GM19240 (cell line): ENCODE measurements around the gene MAIP1.

Source experiments
- DNase-seq: peaks from one replicate; pipeline ENCODE4 v3.0.0; 2011; ENCODE audit warnings: low spot score; ENCODE audit not compliant: insufficient read length

MAIP1 gene

DNA sequence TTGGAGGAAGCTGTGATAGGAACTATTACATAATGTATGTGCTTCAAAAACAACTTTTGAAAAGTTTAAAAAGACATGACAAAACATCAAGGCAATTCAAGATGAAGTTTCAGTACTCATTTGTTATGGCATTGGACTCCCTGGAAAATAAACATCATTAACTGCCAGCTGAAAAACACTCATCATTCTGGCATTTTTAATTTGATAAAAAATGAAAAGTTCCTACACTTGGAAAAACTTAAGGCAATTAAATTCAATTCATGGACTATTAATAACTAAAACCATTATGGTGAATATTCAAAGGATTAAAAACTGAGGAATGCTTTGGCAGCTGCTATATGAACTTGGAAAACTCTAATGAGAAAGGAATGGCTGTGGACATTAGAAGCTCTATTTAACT is 8.5 kb upstream of the MAIP1 start:
- no peak for DNase-seq

- DNase-seq, result no peak
Measured at GRCh38 chr2:199950396-199950795, 5.0 kb upstream of the MAIP1 start.

GRCh38 chr2:199951023-199951422 is 4.4 kb upstream of the MAIP1 start:
- no peak for DNase-seq

DNA sequence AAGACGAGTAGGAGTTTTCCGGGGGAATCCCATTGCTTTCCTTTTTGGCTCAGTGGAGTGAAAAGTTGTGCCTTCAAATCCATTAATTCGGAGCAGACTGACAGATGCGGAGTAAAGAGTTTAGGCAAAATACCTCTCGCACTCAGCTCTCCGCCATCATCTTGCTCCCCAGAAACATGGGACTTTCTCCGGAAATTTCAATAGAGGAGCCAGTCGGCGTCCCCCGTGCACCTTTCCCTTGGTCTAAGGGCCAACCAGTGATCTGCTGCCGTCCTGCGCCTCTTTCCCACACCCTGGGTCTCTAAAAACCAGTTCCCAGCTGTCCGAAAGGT is 409 bp upstream of the MAIP1 start:
- peak; percentile 21 for DNase-seq

GRCh38 chr2:199956062-199956380 is 639 bp downstream of the MAIP1 start:
- DNase-seq, result no peak

DNA sequence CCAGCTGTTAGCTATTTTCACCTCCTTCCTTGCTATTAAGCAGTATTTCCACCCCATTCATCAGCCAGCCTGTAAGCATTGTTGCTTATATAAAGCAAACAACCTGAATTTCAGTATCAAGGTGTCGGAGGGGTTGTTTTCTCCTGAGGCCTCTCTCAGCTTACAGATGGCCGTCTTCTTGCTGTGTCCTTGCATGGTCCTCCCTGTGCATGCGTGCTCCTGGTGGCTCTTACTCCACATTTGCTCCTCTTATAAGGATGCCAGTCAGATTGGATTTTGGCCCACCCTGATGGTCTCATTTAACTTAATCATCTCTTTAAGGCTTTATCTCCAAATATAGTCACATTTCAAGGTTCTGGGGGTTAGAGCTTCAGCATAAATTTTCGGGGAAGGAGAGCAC is 2.6 kb downstream of the MAIP1 start:
- no peak for DNase-seq

DNA sequence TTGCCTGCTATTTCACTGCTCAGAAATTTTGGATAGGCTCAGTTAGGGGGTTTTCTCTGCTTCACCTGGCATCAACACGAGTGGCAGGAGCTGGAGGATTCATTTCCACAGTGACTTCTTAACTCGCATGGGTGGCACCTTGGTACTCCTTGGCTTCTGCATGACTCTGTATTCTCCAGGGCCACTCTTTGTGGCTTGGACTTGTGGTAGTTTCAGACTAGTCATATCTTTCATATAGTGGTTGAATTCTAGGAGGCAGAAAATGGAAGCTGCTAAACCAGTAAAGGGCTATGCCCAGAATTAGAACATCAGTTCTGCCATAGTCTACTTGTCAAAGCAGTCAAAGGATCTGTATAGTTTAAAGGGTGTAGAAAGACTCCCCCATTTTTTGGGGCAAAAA is 6.8 kb downstream of the MAIP1 start:
- no peak for DNase-seq

- DNase-seq, result no peak
Measured at GRCh38 chr2:199966405-199966804, 11.0 kb downstream of the MAIP1 start.

DNA sequence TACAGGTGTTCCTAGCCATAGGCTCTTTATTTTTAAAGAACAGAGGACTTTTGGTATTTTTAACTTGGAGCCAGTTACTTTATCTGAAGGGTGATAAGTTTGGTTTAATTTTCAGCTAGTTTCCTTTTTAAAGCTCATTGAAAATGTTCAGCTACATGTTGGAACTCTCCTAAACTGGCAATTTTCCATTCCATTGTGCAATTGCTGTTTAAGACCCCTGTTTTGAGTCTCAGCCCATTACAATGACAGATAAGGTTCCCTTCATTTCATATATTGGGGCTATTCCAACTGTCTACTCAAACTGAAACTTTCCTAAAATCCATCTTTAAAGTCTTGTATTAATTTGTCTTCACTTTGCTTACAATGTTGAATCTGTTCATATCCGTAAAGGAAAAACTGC is 11.6 kb downstream of the MAIP1 start:
- DNase-seq, result no peak

DNA sequence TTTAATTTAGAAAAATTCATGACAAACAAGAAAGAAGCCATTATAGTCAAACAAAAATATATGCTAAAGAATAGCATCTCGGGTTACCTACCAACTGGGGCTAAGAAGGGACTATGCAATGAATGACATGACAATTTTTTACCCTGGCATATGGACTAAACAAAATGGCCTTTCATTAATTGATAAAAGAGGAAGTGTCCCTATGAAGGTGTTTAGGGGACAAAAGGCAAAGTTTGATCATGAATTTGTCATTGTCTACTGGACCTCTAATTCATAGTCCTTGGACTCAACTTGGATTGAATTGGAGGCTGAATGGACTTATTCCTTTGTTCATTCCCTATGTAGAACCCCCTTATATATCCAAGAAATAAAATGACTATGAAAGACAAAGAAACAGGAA is 12.7 kb downstream of the MAIP1 start:
- DNase-seq, result no peak

DNA sequence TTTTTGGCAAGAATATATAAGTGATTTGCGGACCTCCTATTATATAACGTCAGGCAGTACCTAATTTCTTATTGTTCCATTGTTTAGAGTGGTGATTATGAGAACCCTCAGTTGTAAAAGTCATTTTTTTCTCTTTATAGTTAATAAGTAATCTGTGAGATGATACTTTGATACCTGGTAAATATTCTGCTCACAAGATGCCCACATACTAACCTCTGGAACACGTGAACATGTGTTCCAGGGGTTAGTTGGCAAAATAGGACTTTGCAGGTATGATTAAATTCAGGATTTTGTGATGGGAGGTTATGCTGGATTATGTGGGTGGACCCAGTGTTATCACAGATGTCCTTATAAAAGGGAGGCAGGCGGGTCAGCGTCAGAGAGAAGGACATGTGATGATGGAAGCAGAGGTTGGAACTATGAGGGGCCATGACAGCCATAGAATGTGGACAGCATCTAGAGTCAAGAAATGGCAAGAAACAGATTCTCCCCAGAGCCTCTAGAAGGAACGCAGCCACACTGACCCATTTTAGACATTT is 16.8 kb downstream of the MAIP1 start:
- no peak for DNase-seq

DNA sequence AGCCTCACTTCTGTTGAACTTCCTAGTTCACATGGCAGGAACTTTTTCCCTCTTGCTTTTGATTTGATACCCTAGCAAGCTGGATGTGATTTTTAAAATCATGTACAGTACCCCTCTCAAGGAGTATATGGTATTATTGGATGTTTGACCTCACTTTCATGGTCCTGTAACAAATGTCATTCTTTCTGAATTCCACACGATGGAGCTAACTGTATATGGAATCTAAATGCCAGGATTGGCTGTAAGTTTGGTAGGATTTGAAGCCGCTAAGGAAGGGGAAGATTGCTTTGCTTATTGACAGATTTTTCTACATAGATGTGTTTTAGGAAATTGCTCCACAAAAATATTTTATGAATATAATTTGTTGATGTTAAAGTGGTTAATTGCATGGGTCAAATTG is 18.3 kb downstream of the MAIP1 start:
- DNase-seq, result no peak

- DNase-seq, result no peak
Measured at GRCh38 chr2:199975273-199975895, 20.0 kb downstream of the MAIP1 start.

DNA sequence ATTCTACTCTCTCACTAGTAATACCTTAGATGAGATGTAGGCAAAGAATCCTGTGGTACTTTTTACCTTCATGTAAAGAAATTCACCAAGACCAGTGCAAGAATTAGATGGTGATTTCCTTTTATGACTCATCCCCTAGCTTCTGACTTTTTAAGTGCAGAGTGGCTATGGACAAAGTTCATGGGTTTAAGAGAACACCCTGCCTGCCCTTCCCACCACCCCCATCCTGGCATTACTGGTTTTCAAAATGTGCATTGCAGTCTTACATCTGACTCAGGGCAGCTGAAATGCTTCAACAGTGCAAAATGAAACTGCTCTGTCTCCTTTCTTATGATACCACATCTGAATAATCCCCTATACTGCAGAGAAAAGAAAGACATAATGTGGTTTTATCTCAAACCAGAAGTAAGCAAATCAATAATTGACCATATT is 22.6 kb downstream of the MAIP1 start:
- DNase-seq, result no peak

DNA sequence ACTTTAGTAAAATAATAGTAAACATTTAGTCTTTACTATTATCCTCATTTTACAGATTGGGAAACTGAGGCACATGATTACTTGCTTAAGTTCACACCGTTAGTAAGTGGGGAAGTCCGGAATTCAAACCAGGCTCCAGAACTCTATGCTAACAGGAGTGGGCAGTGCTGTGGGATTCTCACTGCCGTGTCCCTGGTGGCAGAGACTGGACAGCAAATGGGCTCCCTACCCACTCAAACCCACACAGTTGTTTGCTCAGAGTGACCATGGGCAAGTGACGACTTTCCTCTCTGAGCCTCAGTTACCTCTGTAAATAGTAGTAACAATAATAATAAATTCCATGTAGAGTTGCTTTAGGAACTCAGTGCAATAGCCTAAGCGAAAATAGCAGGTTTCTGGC is 24.0 kb downstream of the MAIP1 start:
- DNase-seq, result no peak

- peak; percentile 21 for DNase-seq
Measured at GRCh38 chr2:199979832-199980628, 24.6 kb downstream of the MAIP1 start.

- no peak for DNase-seq
Measured at GRCh38 chr2:199982126-199982843, 26.9 kb downstream of the MAIP1 start.

DNA sequence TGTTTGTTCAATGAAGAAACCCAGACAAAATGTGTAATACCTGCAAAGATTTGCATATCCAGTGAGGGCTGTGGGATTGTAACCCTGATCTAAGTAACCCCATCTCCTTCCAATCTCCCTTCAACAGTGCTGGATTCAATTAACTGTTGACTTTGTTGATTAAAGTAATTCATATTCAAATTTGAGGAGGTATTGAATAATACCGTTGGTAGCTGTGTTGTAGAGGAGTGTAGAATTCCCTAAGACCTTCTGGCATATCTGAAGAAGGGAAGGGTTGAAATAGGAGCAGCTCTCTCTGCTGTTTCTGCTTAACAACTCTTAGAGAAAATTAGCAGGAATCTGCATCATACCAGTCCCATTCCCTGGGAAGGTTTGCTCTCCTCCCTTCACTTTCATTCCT is 28.2 kb downstream of the MAIP1 start:
- no peak for DNase-seq

DNA sequence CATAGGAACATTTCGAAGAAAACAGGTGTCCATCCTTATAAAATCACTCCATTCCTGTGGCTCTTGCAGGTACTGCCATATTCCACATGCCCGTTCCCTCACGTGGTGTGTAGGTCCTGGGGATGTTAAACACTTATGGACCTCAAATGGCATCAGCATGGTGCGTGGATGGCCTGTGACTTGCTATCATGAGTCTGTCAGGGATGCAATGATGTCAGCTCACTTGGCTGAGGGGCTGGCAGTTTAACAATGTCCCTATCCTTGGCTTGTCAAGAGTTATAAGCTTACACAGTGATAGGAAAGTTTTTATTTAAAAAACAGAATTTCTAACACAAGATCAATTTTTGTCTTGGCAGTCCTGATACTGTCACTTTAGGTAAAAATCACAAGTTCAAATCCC is 28.8 kb downstream of the MAIP1 start:
- DNase-seq, result no peak

- no peak for DNase-seq
Measured at GRCh38 chr2:199984755-199985154, 29.4 kb downstream of the MAIP1 start.

- DNase-seq, result peak; percentile 17
Measured at GRCh38 chr2:199985625-199986207, 30.3 kb downstream of the MAIP1 start.

DNA sequence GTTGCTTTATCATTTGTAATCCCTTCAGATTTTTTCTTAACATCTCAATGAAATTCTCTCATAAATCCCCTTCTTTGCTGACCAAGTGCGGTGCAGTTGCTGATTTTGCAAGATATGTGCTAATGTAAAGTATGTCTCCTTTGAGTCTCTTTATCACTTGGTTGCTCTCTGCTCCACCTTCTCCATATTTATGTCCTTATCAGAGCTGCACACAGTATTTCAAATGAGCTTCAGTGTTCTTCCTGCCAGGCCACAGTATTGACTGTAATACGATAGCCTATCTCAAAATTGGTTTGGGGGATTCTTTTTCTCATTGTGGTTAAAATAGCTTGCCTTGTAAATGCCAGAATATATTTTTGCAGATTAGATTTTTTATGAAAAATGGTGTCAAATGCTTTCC is 32.2 kb downstream of the MAIP1 start:
- DNase-seq, result no peak
